Mucosa of descending colon (tissue), 3 donors: ENCODE data around the gene ATG9B. TPM values are rescaled to one million over a fixed set of nuclear protein-coding genes. Genes with fewer than 3 reads are reported as not detected.

Source experiments
- ATAC-seq: fragments of 200-7000 bp; cut with Tn5 transposase; one replicate; pipeline ENCODE4 v1.9.1; 2020; ENCODE audit warnings: mild to moderate bottlenecking, moderate library complexity
- DNase-seq, 3 donors: peaks; one replicate each; pipeline ENCODE4 v3.0.0-alpha.2; 2020
- H3K36me3 ChIP-seq: fragments of 200-600 bp; one replicate; pipeline ENCODE4 v1.8.0; 2021; ENCODE audit warnings: low read depth, mild to moderate bottlenecking
- H3K4me1 ChIP-seq: fragments of 200-600 bp; one replicate; pipeline ENCODE4 v1.8.0; 2021; ENCODE audit warnings: low read depth, mild to moderate bottlenecking
- H3K4me3 ChIP-seq: fragments of 200-600 bp; one replicate; pipeline ENCODE4 v1.8.0; 2021; ENCODE audit warnings: mild to moderate bottlenecking
- H3K9me3 ChIP-seq: fragments of 200-600 bp; one replicate; pipeline ENCODE4 v1.8.0; 2021; ENCODE audit warnings: mild to moderate bottlenecking
- intact Hi-C, 2 donors: fragments of 100-400 bp; cut with DNase I in 1 of 2; cut with micrococcal nuclease in 1 of 2; formaldehyde crosslinking; loops; one replicate each; pipeline versions ENCODE4 v1.11.0 to v1.11.1; 2022; cut with DNase I, micrococcal nuclease
- total RNA-seq, 3 donors: library from RNA; stranded (reverse); fragmentation: NEBNext Ultra II Directional in 2 of 3; extraction: Animal tissue kit (Norgen Biotek cat#: 25700) in 2 of 3; gene quantifications; one replicate each; pipeline versions ENCODE4 v1.2.1 to v1.2.4, GENCODE V29; 2021 to 2023
- TF ChIP-seq, protein P1 (sequence below): fragments of 200-600 bp; IDR thresholded peaks from one replicate; pipeline ENCODE4 v1.8.0; 2022; ENCODE audit warnings: antibody characterized with exemption, mild to moderate bottlenecking
- donor health status: DM: no; HTN: no; CAD: no; lungs with moderate emphysema.
- donor health status: DM: no; HTN: no; CAD: no.
- donor health status: DM: no; HTN: yes; CAD: no.

Gene ATG9B
- total RNA-seq, 3 donors from 2014 or later, result 0.09 to 0.90 (median 0.89) TPM

GRCh38 chr7:151007469-151007898 lies 16.8 kb downstream of the ATG9B start:
- ATAC-seq (no peak), DNase-seq (no peak)
- Histone ChIP-seq H3K9me3 (no peaks in the 10 kb centered on the region), H3K4me1 (peaks cover 8% of the 10 kb centered on the region), H3K36me3 (no peaks in the 10 kb centered on the region), H3K4me3 (no peak overlapping the region)
- intact Hi-C loops, result no loop called here
- TF ChIP-seq, protein P1, sequence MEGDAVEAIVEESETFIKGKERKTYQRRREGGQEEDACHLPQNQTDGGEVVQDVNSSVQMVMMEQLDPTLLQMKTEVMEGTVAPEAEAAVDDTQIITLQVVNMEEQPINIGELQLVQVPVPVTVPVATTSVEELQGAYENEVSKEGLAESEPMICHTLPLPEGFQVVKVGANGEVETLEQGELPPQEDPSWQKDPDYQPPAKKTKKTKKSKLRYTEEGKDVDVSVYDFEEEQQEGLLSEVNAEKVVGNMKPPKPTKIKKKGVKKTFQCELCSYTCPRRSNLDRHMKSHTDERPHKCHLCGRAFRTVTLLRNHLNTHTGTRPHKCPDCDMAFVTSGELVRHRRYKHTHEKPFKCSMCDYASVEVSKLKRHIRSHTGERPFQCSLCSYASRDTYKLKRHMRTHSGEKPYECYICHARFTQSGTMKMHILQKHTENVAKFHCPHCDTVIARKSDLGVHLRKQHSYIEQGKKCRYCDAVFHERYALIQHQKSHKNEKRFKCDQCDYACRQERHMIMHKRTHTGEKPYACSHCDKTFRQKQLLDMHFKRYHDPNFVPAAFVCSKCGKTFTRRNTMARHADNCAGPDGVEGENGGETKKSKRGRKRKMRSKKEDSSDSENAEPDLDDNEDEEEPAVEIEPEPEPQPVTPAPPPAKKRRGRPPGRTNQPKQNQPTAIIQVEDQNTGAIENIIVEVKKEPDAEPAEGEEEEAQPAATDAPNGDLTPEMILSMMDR, result no peak

- TF ChIP-seq, protein P1, result no peak
- DNase-seq, result peak in 1 of 3 donors; percentile 56
These were observed 17.5 kb downstream of the ATG9B start for GRCh38 chr7:151006590-151007300.

DNA sequence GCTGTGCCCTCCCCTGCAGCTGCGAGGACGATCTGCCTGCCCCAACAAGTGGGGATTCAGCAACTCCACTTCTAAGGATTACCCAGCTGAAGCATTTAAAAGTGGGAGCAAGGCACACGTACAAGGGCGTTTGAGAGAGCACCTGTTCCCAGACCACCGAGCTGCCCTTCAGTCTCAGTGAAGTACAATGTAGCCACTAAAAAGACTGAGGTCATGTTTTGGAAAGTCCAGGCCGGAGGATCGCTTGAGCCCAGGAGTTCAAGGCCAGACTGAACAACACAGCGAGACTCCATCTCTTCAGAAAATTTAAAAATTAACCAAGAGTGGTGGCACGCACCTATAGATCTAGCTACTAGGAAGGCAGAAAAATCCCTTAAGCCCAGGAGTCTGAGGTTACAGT lies 18.7 kb downstream of the ATG9B start:
- H3K4me1 ChIP-seq, result no peaks in the 10 kb centered on the region
- H3K36me3 ChIP-seq, result no peaks in the 10 kb centered on the region
- no peak for ATAC-seq
- TF ChIP-seq, protein P1, result no peak
- no peak for DNase-seq
- intact Hi-C loops, result no loop called here
- H3K9me3 ChIP-seq, result no peaks in the 10 kb centered on the region
- no peak overlapping the region for H3K4me3 ChIP-seq

More at GRCh38 chr7:151006590-151007300, 17.5 kb downstream of the ATG9B start:
- intact Hi-C loops, result no loop called here
- Histone ChIP-seq H3K9me3 (no peaks in the 10 kb centered on the region), H3K36me3 (no peaks in the 10 kb centered on the region), H3K4me1 (peaks cover 2% of the 10 kb centered on the region), H3K4me3 (no peak overlapping the region)
- ATAC-seq, result no peak

GRCh38 chr7:151003572-151003971 lies 20.7 kb downstream of the ATG9B start:
- TF ChIP-seq, protein P1, result no peak
- Histone ChIP-seq H3K4me3 (no peak overlapping the region), H3K9me3 (no peaks in the 10 kb centered on the region), H3K4me1 (no peaks in the 10 kb centered on the region), H3K36me3 (no peaks in the 10 kb centered on the region)
- ATAC-seq (peak; percentile 42), DNase-seq (peak in 1 of 3 donors; percentile 26)
- intact Hi-C loops, result no loop called here

DNA sequence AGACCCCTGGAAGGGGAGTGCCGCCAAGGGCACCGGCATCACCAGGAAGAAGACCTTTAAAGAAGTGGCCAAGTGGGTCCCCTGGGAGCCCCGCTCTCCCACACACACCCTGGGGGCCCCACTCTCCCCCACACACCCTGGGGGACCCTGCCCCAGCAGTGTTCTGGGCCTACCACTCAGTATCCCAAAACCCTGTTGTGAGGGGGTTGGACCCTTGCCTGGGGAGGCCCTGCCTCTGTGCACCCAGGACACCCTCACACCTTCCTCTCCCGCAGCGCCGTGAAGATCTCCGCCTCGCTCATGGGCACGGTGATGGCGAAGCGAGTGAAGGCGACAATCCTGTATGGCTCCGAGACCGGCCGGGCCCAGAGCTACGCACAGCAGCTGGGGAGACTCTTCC lies 22.7 kb downstream of the ATG9B start:
- DNase-seq (no peak), ATAC-seq (no peak)
- Histone ChIP-seq H3K9me3 (no peaks in the 10 kb centered on the region), H3K4me3 (no peak overlapping the region), H3K4me1 (no peaks in the 10 kb centered on the region), H3K36me3 (no peaks in the 10 kb centered on the region)
- TF ChIP-seq, protein P1, result no peak
- intact Hi-C loops, result no loop called here
